Ishikawa (cell line): ENCODE results near the gene ABCB8.

Source experiments
- CEBPB ChIP-seq: IDR thresholded peaks from 2 replicates; pipeline ENCODE4 v1.6.1; 2012
- FOXM1 ChIP-seq: IDR thresholded peaks from 2 replicates; pipeline ENCODE4 v1.6.1; 2012; ENCODE audit warnings: low read depth, borderline replicate concordance
- MAX ChIP-seq: IDR thresholded peaks from 2 replicates; pipeline ENCODE4 v1.6.1; 2012
- TCF12 ChIP-seq: IDR thresholded peaks from 2 replicates; pipeline ENCODE4 v1.6.1; 2012; ENCODE audit warnings: low read depth
- TEAD4 ChIP-seq: IDR thresholded peaks from 2 replicates; pipeline ENCODE4 v1.6.1; 2012
- USF1 ChIP-seq: IDR thresholded peaks from 2 replicates; pipeline ENCODE4 v1.6.1; 2012
- YY1 ChIP-seq: IDR thresholded peaks from 2 replicates; pipeline ENCODE4 v1.6.1; 2012; ENCODE audit warnings: low read depth
- ZBTB7A ChIP-seq: IDR thresholded peaks from 2 replicates; pipeline ENCODE4 v1.6.1; 2012; ENCODE audit warnings: low read depth

- no peak for TF ChIP-seq YY1
- no peak for TF ChIP-seq USF1
- TF ChIP-seq TCF12, result no peak
- no peak for TF ChIP-seq FOXM1
- no peak for TF ChIP-seq ZBTB7A
- TF ChIP-seq MAX, result no peak
- TF ChIP-seq TEAD4, result no peak
- no peak for TF ChIP-seq CEBPB
Measured at GRCh38 chr7:151006590-151007300, 21.5 kb upstream of the ABCB8 start.
